Superior temporal gyrus (tissue), 1 donor: ENCODE measurements around the gene CGB8.
"Not testable (repeated sequence)": the region's sequence is repeated elsewhere in the genome, so short reads cannot be mapped to it uniquely, and the experiment has no call there.

Experiments used
- DNase-seq: peaks from one replicate; pipeline ENCODE4 v3.0.0-alpha.2; 2016; ENCODE audit errors: extremely low spot score

The CGB8 gene

DNA sequence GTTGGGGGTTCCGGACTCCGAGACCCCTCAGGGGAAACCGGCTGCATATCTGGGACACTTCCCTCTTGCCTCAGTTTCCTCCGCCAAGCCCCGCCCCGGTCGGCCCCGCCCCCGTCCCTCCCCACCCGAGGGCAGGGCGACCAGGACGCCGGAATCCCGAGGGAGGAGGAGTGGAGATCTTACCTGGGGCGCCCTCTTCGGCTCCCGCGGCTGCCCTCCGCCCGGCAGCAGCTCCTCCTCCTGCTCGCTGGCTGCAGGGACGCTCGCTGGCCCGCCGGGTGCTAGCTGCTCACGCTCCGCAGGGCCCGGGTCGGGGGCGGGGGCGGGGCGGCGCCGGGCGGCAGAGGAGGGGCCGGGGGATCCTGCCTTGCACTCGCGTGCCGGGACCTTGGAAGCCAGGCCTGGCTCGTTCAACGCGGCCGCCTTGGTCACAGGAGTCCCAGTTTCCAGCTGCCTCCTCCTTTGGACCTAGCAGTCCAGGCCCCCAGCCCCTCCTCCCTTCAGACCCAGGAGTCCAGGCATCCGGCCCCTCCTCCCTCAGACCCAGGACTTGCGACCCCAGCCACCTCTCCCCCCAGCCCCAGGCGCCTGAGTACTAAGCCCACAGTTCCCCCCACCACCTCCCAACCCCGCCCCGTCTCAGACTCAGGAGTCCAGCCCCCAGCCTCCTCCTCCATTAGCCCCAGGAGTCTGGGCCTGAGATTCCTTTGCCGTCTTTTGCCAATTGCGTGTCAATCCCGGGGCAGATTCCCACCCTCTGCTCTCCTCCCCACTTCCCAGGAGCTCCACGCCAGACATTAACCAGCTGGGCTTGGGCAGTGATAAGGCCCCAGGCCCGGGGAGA, 16.1 kb upstream of the CGB8 start, which contains the start of gene NTF4:
TSS of gene NTF4 (minus strand) at position 51 of the 844 bp plus-strand sequence. CDS start 2,821 bp downstream, outside the sequence.
- no peak for DNase-seq

DNA sequence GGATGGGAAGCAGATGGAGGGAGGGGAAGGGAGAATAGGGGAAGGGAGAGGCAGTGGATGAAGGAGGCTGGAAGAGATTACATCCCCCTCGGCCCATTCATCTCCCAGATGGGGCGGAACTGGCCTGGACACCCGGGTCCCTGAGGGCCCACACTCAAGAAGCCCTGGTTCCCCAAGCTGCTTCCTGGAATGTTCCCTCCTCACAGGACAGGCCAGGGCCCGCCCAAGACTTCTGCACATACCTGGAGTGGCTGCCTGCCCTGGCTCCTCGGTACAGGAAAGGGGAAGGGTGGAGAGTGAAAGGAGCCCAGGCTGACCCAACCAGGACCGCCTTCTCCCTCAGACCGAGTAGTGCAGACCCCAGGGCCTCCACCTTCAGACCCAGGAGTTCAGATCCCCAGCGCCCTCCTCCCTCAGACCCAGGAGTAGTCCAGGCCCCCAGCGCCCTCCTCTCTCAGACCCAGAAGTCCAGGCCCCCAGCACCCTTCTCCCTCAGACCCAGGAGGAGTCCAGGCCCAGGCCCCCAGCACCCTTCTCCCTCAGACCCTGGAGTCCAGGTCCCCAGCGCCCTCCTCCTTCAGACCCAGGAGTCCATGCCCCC, 15.2 kb upstream of the CGB8 start:
- no peak for DNase-seq

DNA sequence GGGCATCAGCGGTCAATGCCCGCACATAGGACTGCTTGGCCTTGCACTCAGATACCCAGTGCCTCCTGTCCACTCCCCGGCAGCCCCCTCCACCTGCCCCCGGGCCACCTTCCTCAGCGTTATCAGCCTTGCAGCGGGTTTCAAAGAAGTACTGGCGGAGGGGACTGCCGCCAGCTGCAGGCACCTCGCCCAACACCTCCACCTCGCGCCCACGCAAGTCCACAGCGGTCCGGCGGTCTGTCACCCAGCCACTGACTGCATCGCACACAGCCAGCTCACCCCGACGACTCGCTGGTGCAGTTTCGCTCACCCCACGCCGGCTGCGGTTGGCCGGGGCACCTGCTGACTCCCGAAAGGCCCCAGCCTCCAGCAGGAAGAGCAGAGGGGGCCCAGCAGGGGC, 12.5 kb upstream of the CGB8 start:
- DNase-seq = no peak

DNA sequence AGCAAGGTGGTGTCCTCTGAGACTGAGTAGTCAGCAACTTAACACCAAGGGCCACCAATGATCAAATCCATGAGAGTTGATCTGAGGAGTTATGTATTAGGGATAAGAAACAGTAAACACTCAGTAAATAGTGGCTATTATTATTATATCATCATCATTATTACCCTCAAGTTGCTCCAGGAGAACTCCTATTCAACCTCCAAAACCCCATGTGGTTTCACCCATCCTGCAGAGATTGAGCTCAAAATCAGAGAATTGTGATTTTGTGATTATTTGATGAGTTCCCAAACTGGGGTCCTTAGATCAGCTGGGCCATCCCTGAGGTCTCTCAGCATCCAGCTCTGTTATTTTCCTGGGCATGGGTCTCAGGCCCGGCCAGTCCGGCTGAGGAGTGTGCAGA, 12.1 kb upstream of the CGB8 start:
- DNase-seq = no peak

DNA sequence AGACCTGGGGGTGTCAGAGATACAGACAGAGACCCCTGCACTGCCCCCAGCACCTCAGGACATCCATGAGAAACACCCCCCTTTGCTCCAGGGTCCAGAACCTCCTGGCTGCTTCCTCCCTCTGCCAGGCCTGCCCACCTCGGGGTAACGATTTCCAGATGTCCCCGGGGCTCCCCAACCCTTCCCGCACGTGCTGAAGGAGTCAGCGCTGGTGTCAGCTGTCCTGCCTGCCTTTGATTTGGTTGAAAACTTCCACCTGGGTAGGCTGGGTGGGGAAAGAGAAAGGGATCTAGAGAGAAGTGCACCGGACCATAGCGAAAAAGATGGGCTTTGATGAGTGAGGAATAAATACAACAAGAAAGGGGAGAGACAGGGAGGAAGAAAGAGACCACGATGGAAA, 10.1 kb upstream of the CGB8 start:
- DNase-seq = no peak

DNA sequence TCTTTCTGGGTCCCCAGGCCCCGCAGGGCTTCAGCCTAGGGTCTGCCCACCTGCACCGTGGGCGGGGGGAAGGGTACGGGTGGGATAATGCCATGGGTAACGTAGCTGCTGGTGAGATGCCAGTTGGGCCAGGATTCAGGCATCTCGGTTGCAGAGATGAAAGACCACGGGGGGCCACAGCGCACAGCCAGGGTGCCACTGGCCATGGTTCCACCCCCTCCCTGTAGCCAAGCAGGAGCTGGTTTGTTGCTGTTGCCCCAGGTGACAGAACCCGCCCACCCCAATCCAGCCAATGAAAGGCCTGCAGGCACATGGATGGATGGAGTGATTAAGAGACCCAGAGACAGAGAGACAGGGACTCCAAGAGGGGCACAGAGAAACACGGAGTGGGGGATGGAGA, 9.7 kb upstream of the CGB8 start:
- no peak for DNase-seq

DNA sequence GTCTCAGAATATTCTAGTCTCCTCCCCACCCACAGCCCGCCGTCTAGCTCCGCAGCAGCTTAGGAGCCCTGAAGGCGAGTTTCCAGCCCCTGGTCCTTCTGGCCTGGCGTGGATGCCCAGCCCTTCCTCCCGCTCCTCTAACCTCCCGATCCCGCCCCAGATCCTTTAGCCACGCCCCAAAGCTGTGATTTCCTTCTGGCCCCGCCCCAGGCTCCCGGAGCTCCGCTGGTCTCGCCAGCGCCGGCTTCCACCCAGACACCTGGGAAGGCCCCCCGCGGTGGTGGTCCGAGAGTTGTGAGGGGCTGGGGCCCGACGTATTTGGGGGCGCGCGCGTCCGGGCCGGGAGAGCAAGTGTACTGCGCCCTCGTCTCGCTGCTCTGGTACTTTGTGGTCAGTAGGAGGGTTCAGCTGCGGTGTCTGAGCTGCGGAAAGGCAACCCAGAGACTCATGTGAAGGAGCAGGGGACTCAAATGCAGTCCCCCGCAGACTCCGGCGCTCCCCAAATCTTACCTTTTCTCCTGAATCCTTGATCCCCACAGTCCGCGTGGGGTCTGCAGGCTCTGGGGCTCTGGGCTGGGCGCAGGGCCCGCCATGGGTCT, 8.8 kb upstream of the CGB8 start, which contains the start of gene CGB7:
TSS of gene CGB7 (minus strand) at position 114 of the 599 bp plus-strand sequence. CDS start 2,374 bp downstream, outside the sequence.
- DNase-seq = no peak

DNA sequence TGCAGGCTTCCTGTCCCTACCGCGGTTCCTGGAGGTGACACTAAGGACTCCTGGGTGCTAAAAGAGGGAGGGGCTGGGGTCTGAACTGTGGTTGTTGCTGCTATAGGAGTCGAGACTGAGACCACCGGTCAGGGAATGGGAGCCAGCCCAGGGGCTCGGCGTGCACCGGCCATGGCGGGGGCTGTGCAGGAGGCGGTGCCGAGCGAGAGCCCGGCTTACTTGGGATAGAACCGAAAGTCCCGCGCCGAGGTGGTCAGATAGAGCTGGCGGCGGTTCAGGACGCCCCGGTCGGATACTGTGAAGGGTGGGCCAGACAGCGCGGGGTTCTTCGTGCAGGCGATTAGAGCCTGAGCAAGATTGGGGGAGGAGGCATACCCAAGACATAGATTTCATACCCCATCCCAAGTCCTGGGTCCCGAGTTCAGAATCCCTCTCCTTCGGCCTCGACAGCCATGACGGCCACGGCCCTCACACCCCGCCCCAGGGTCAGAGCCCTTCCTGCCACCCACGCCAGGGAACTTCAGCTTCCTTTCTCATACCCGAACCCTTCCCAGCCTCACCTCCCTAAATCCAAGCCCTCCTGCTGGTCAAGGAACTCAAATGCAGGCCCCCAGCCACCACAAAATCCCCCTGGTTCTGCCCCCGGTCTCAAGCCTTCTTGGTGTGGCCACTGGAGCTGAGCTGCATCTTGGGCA, 8.1 kb upstream of the CGB8 start:
- DNase-seq = not testable (repeated sequence)

DNA sequence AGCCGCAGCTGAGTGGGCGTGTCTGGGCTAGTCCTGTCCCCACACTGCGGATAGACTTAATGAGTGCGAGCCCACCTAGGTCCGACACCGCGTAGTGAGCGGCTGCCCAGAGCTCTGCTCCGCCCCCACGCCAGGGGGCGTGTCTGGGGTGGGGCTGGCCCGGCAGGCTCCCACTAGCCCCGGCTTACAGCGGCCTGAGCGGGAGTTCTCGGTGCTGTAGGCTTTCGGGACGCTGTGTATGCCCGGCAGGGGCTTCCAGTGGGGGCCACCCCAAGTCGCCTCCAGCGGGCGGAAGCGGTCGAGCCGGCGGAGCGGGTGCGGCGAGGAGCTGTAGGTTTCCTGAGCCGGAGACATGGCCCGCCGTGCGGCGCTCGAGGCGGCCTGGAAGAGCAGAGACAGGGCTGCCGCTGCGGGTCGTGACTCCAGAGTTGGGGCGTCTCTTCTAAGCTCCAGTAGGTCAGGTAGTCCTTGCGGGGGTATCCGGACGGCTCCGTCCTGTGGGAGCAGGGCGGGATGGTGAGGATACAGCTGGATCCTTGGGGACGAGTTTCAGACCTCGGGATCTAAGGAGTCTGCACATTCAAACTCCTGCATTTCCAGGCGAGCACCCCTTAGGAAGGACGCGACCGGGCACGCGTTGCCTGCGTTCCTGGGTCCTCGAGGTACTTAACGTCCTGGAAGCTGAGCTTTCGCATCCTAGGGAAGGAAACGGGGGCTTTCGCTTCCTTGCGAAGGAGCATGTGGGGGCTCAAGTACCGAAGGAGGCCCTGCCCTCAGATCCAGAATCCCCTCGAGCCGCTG, 7.4 kb upstream of the CGB8 start:
- DNase-seq = peak; percentile 9

DNA sequence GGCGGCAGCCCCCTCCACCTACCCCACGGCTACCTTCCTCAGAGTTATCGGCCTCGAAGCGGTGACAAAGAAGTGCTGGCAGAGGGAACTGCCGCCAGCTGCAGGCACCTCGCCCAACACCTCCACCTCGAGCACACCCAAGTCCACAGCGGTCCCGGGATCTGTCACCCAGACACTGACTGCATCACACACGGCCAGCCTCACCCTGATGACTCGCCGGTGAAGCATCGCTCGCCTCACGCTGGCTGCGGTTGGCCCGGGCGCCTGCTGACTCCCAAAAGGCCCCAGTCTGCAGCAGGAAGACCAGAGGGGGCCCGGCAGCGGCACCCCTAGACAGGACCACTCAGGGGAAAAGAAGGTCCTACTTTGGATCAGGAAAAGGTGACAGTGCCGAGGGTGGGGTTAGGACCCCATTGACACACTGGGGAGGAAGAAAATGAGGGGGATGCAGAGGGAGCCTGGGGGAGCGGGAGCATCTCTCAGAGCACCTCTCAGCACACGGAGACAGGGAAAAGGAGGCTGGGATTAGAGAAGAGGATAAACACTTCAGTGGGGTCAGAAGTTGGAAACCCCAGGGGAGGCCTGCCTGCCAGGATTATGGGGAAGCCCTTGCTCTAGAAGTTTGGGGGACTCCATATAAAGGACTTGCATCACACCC, 1.6 kb upstream of the CGB8 start:
- DNase-seq = not testable (repeated sequence)

DNA sequence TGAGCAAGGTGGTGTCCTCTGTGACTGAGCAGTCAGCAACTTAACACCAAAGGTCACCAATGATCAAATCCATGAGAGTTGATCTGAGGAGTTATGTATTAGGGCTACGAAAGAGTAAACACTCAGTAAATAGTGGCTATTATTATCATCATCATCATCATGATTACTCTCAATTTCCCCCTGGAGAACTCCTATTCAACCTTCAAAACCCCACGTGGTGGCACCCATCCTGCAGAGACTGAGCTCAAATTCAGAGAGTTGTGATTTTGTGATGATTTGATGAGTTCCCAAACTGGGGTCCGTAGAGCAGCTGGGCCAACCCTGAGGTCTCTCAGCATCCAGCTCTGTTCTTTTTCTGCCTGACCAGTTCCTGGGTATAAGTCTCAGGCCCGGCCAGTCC, 923 bp upstream of the CGB8 start:
- not testable (repeated sequence) for DNase-seq

DNA sequence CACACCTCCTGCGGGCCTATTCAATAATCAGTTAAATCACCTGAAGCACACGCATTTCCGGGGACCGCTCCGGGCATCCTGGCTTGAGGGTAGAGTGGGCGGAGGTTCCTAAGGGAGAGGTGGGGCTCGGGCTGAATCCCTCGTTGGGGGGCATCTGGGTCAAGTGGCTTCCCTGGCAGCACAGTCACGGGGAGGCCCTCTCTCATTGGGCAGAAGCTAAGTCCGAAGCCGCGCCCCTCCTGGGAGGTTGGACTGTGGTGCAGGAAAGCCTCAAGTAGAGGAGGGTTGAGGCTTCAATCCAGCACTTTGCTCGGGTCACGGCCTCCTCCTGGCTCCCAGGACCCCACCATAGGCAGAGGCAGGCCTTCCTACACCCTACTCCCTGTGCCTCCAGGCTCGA, 5.4 kb downstream of the CGB8 start, which contains the start of gene CGB5:
TSS of gene CGB5 (plus strand) at position 301 of the 400 bp plus-strand sequence. CDS start 362 bp downstream, outside the sequence.
- not testable (repeated sequence) for DNase-seq

DNA sequence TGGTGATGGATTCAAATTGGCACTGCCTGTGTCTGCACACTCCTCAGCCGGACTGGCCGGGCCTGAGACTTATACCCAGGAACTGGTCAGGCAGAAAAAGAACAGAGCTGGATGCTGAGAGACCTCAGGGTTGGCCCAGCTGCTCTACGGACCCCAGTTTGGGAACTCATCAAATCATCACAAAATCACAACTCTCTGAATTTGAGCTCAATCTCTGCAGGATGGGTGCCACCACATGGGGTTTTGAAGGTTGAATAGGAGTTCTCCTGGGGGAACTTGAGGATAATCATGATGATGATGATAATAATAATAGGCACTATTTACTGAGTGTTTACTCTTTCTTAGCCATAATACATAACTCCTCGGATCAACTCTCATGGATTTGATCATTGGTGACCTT, 6.2 kb downstream of the CGB8 start:
- not testable (repeated sequence) for DNase-seq

DNA sequence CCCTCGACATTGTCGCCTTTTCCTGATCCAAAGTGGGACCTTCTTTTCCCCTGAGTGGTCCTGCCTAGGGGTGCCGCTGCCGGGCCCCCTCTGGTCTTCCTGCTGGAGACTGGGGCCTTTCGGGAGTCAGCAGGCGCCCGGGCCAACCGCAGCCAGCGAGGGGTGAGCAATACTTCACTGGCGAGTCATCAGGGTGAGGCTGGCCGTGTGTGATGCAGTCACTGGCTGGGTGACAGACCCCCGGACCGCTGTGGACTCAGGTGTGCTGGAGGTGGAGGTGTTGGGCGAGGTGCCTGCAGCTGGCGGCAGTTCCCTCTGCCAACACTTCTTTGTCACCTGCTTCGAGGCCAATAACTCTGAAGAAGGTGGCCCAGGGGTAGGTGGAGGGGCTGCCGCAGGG, 6.7 kb downstream of the CGB8 start:
- no peak for DNase-seq

DNA sequence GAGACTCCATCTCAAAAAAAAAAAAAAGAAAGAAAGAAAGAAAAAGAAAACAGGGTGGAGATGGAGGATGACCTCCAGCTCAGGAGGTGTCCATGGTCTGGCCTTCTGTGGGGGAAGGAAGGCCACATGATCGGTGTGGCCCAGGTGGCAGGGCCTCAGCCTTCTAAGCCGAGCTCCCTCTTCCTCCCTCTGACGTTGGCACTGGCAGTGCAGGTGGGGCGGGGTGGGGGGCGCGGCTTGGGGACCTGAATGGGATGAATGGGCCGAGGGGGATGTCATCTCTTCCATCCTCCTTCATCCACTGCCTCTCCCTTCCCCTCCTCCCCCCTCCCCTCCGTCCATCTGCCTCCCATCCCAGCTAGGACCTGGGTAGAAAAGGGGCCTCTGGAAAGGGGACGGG, 9.2 kb downstream of the CGB8 start:
- not testable (repeated sequence) for DNase-seq

DNA sequence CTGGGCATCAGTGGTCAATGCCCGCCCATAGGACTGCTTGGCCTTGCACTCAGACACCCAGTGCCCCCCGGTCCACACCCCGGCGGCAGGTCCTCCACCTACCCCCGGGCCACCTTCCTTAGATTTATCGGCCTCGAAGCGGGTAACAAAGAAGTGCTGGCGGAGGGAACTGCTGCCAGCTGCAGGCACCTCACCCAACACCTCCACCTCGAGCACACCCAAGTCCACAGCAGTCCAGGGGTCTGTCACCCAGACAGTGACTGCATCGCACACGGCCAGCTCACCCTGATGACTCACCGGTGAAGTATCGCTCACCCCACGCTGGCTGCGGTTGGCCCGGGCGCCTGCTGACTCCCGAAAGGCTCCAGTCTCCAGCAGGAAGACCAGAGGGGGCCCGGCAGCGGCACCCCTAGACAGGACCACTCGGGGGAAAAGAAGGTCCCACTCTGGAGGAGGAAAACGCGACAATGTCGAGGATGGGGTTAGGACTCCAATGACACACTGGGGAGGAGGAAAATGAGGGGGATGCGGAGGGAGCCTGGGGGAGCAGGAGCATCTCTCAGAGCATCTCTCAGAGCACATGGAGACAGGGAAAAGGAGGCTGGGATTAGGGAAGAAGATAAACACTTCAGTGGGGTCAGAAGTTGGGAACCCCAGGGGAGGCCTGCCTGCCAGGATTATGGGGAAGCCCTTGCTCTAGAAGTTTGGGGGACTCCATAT, 10.2 kb downstream of the CGB8 start:
- not testable (repeated sequence) for DNase-seq

DNA sequence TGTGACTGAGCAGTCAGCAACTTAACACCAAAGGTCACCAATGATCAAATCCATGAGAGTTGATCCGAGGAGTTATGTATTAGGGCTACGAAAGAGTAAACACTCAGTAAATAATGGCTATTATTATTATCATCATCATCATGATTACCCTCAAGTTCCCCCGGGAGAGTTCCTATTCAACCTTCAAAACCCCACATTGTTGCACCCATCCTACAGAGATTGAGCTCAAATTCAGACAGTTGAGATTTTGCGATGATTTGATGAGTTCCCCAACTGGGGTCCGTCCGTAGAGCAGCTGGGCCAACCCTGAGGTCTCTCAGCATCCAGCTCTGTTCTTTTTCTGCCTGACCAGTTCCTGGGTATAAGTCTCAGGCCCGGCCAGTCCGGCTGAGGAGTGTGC, 10.8 kb downstream of the CGB8 start:
- not testable (repeated sequence) for DNase-seq

DNA sequence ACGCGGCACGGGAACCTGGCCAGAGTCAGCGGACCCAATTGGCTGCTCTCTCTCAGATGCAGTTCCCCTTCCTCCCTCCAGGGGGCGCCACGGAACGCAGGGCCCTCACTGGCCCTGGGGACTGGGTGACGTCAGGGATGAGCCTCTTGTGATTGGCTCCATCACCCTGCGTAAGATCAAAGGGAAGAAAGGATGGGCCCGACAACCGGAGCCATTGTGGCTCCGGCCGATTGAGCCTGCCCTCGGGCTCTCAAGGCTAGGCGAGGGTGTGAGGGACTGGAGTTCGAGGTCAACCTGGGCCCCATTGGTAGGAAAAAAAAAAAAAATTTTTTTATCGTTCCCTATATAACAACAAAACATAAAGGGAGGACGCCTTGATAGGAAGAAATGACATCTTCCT, 12.1 kb downstream of the CGB8 start, which contains the start of gene CGB1:
TSS of gene CGB1 (minus strand) at position 81 of the 400 bp plus-strand sequence. CDS start 184 bp downstream, outside the sequence.
- DNase-seq = not testable (repeated sequence)

DNA sequence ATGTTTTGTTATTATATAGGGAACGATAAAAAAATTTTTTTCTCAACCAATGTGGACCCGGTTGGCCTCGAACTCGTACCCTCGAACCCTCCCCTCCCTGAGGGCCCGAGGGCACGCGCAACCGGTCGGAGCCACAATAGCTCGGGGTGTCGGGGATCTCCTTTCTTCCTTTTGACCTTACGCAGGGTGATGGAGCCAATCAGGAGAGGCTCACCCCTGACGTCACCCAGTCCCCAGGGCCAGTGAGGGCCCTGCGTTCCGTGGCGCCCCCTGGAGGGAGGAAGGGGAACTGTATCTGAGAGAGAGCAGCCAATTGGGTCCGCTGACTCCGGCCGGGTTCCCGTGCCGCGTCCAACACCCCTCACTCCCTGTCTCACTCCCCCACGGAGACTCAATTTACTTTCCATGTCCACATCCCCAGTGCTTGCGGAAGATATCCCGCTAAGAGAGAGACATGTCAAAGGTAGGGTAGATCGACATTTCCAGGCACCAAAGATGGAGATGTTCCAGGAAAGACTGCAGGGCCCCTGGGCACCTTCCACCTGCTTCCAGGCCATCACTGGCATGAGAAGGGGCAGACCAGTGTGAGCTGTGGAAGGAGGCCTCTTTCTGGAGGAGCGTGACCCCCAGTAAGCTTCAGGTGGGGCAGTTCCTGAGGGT, 17.1 kb downstream of the CGB8 start, which contains the start of gene CGB2:
TSS of gene CGB2 (plus strand) at position 249 of the 660 bp plus-strand sequence. CDS start at position 455, 206 bp downstream.
- DNase-seq = not testable (repeated sequence)
